Measurements from ENCODE around the gene COL18A1.

Gene COL18A1

DNA sequence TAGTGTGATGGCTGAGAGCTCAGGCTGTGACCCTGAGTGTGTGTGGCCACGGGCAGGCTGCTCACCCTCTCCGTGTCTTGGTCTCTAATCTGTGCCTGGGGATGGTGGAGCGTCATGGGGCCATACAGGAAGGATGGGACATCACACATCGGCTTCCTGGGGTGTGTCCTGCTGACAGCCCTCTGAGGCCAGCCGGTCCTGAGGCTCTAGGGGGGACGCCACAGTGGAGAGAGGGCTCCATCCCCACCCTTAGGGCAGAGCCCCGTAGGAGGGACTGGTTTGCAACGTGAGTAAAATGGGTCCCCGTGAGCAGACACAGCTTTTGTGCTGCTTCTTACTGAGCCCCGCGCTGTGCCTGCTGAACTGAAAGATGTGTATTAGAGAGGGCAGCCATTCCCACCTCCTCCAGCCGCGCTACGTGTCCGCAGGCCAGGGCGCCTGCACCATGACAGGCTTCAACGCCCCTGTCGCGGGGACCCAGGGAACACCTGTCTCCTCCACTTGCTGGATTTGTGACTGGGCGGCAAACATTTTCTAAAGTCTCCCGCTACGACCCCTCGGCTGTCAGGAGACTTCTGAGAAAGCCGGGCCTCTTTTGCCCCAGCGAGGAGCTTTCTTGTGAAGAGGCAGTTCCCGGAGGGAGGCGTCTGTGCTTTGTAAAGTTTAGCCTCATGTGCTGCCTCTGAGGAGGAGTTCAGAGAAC, 8.1 kb downstream of the COL18A1 start:
- DNase-seq (ENCODE audit: low read depth in 2 of 2, low spot score in 1 of 2): no peak

- DNase-seq (ENCODE audit: low read depth in 2 of 2, low spot score in 1 of 2): no peak
Observed at GRCh38 chr21:45413922-45414321, 9.0 kb downstream of the COL18A1 start.

DNA sequence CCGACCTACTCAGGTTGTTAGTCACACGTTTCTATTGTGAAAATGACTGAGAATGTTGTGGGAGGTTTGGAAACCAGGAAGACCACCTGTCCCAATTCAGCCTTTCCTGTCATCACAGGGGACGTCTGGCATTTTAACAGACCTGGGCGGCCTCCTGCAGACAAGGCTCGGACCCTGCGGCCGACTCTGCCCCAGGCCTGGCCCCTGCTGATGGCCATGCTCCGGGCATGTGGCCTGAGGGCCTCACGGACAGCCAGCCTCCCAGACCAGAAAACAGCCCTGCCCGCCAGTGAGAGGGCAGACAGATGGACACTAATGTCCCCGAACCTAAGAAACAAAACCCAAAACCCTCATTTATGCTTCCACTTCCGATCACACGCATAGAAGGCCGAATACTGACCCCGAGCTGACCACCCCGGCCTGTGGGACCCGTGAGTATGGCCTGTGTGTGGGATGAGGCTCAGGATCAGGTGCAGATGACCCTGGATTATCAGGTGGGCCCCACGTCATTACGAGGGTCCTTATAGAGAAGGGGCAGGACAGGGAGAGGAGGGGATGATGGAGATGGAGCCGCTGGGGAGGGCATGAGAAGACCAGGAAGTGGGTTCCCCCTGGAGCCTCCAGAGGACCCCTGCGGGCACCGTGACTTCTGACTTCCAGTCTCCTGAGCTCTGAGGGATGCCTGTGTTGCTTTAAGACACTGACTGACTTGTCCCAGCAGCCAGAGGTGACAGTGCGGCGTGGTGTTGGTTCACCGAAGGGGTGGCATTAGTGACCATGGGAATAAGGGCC, 9.6 kb downstream of the COL18A1 start:
- no peak for DNase-seq (ENCODE audit: low read depth in 2 of 2, low spot score in 1 of 2)

DNA sequence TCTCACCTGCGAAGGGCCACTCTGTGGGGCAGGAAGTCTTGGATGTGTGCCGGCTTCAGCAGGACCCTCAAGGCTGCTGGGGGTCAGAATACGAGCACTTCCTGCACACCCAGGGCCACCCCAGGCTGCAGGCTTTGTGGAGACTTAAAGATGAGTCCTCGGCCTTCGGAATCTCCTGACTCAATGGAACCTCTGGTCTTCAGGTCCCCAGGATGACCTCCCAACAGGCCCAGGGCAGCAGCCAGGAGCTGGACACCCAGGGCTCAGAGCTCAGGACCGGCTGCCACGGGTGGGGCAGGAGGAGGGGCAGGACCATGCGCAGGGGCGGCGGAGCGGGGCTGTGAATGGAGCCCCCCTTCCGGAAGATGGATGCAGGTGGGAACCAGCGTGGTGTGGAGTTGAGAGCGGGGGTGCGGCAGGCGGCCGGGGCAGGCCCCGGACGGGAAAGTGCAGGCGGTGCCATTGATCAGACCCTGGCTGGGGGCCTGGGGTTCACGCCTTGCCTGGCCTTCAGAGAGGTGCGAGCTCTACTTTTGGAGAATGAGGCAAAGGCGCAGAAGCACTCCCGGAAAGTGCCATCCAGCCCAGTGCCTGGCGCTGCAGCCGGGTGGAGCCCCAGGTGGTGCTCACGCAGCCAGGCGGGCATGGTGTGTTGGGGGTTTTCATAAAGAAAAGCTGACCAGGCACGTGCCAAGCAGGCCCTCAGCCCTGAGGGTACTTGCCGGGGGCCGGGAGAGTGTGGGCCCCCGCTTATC, 10.4 kb downstream of the COL18A1 start:
- DNase-seq (ENCODE audit: low read depth in 2 of 2, low spot score in 1 of 2): no peak

GRCh38 chr21:45415943-45416611, 11.1 kb downstream of the COL18A1 start:
- no peak for DNase-seq (ENCODE audit: low read depth in 2 of 2, low spot score in 1 of 2)

GRCh38 chr21:45416620-45417019, 11.7 kb downstream of the COL18A1 start:
- DNase-seq (ENCODE audit: low read depth in 2 of 2, low spot score in 1 of 2): no peak

DNA sequence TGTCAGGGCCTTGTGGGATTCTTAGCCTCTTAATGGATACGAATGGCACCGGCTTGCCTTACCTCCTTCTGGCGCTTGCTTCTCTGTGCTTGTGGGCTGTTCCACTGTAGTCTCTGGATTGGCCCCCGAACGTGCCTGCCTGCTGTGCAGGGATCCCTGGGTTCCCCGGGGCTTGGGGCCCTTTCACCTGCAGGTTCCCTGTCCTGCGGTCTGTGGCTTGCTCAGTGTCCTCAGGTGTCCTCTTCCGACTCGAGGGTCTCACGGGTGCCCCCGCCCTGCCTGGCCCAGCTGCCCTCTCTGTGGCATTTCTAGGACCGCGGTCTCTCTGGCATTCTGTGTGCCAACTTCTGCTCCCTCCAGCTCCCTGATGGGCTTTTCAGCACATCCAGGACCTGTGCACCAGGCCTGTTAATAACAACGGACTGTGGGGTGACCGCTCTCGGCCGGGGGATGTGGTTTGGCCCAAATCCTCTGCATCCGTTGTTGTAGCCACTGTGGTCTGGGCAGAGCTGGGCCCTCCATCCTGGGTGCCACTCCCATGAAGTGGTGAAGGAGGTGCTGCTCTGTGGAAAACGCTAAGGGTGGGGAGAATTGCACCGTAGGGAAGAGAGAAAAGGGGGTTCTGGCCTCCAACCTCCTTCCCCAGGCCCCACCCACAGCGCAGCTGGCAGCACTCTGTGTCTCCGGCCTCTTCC, 12.4 kb downstream of the COL18A1 start:
- DNase-seq (ENCODE audit: low read depth in 2 of 2, low spot score in 1 of 2): no peak

DNA sequence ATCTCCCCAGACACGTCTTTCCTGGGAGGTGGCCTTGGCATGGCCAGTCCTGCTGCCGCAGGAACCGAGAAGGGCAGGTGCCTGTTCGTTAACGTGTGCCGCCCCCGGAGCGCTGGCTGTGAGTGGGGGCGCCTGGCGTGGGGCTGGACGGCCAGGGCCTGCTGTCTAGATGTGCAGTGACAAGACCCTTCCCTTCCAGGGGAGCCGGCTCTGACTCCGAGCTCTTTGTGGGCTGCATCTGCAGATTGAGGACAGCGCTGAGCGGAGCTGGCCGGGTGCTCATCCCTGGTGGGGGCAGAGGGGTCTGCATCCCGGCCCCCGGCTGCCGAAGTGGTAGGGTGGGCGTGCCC, 13.0 kb downstream of the COL18A1 start:
- DNase-seq (ENCODE audit: low read depth in 2 of 2, low spot score in 1 of 2): no peak

- no peak for DNase-seq (ENCODE audit: low read depth in 2 of 2, low spot score in 1 of 2)
Observed at GRCh38 chr21:45418301-45419071, 13.5 kb downstream of the COL18A1 start.

- no peak for DNase-seq (ENCODE audit: low read depth in 2 of 2, low spot score in 1 of 2)
Observed at GRCh38 chr21:45419162-45419561, 14.2 kb downstream of the COL18A1 start.

- no peak for DNase-seq (ENCODE audit: low read depth in 2 of 2, low spot score in 1 of 2)
Observed at GRCh38 chr21:45420061-45421041, 15.4 kb downstream of the COL18A1 start.

DNA sequence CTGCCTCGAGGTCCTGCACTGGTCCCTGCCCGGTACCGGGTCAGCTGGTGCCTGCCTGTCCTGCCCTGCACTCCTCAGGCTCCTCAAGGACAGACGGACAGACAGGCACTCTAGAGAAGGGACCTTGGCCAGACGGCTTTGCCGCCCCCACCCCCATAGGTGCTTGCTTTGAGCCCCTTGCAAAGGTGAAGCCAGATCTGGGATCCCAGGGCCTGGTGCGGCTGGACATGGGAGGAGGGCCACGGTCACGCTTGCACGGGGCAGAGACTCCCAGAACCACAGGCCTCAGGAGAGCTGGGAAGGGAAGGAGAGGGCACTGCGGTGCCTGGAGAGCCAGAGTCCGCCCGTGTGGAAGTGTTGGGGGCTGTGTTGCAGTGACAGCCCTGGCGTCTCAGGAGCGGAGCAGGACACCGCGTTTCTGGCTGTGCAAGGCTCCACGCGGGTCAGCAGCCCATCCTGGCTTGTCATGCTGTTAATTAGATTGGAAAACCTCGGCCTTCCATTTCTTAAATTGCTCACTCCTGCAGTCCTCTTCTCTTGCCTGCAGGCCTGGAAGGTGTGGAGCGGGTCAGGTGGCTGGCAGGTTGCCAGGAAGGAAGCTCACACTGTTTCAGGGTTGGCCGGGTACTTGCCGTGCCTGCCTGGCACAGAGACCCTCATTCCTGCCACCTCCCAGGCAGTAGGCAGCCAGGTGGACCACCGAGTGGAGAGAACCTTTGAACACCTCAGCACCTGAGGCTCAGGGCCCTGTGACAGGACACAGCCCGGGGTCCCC, 16.3 kb downstream of the COL18A1 start:
- DNase-seq (ENCODE audit: low read depth in 2 of 2, low spot score in 1 of 2): no peak

DNA sequence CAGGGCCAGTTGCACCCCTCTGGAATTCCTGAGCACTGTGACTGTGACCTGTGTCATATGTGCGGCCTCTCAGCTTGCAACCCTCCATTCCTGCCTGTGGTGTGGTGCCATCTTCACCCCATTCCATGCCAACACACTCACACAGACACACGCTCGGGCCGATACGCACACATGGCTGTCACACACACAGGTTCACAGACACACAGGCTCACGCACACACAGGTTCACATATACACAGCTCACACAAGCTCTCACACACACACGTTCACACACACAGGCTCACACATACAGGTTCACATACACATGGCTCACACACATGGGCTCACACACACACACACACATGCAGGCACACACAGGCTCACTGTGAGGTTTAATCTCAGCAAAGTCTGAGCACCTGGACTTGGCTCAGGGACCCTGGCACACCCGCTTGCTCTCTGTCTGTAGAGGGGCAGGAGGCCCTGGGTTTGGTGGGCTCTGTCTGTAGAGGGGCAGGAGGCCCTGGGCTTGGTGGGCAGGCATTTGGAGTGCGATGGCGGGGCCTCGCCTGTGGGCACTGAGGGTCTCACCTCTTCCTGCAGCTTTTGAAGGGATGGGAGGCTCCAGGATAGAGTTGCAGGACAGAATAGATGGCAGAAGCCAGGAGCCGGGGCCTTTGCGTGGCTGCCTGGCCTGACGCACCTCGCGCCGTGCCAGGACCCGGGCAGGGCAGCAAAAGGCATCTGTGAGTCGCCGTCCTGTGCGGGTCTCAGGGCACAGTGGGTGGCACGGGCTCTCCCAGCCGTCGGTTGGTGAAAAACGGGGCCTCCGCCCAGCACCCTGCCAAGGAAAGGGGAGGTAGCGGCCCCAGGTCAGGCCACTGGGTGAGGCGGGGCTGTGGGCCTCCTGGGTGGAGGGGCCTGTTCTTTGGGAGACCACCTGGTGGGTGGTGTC, 17.1 kb downstream of the COL18A1 start:
- DNase-seq (ENCODE audit: low read depth in 2 of 2, low spot score in 1 of 2): no peak

DNA sequence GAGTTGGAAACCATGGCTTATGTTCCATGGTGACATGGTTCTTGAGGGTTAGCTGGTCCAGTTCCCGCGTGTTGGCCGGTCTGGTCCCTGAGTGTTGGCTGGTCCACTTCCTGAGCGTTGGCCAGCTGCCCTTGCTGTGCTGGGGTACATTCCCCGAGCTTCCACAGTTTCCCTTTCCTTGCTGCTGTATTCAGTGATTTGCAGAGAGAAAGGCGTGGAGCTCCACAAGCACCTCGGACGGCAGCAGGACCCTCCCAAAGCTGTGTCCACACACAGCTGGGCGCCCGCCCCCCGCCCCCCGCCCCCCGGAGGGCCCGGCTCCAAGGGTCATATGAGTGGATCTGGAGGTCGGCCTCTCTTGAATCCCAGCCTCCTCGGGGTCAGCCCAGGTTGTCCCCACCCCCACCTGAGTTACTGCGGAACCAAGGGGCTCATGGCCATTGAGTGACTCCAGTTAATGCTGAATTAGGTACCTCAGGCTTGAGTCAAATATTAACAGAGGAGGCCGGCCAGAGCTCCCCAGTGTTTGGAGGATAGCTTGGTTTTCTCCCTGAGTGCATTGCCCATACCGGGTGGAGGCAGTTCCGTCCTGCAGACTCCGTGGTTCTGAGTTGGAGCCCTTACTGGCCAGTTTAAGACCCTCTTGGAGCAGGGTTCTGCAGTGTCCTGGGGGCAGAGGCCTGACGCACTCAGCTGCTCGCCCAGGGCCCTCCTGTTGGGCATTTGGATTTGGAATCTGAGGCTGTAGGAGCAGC, 18.4 kb downstream of the COL18A1 start:
- no peak for DNase-seq (ENCODE audit: low read depth in 2 of 2, low spot score in 1 of 2)

DNA sequence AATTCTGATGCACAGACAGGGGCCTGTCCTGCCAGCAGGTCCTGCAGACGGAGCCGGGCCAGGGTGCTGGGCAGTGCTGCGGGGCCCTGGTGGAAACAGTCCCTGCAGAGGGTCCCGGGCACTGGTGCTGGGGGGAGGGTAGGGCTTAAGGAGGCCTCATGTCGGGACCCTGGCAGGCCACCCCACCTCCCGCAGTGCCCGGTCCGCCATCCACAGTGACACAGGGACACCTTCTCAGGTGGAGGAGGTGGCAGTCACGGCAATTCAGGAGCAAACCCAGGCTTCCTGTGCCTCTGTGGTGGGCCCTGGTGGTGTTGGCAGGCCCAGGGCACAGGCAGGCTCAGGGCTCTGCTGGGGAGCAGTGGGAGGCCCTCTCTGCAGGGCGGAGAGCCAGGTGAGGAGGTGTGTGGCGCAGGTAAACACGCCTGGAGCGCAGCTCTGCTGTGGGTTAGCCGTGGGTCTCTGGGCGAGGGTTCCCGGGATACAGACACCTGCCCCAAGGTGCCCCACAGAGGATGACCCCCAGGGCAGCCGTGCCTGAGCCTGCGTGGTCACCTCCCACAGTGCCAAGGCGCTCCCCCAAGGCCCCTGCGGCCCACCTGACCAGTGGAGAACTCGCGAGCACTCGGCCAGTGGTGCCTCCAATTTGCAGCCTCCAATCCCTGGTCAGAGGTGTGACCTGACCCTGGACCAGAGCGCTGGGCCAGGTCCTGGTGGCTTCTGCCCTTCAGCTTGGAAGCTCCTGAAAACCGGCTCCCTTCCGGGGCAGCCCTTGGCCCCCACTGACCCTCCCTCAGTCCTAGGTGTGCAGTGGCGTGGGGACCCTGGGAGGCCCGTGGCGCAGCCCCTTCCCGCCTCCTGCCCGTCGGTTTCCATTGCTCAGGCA, 19.2 kb downstream of the COL18A1 start:
- DNase-seq (ENCODE audit: low read depth in 2 of 2, low spot score in 1 of 2): no peak

All from stimulated activated CD8-positive, alpha-beta memory T cell treated with anti-CD3 and anti-CD28 coated beads, Interleukin-4, amount 100 ng/mL, for 4 hours (primary cell).